ENCODE measurements around the gene PCDHGB1. TPM values are rescaled to one million over a fixed set of nuclear protein-coding genes. Genes with fewer than 3 reads are reported as not detected.

Gene PCDHGB1
- polyA plus RNA-seq (0.46 and 0.68 TPM in 2 replicates), polyA minus RNA-seq (3.7 and 4.1 TPM in 2 replicates)

GRCh38 chr5:141349917-141350619 is at the start of gene PCDHGB1:
TSS of gene PCDHGB1 (plus strand) at chr5:141350099. CDS start at chr5:141350261, 162 bp downstream.
- Histone ChIP-seq H3K36me3 (ENCODE audit: insufficient read depth, low read length) (no peaks in the 10 kb centered on the region), H3K27ac (ENCODE audit: low read length) (no peak within 1 kb of the TSS), H3K9me2 (ENCODE audit: insufficient read depth, low read length) (no peaks in the 10 kb centered on the region), H3K9me3 (ENCODE audit: low read length) (peaks cover 15% of the 10 kb centered on the region), H3K79me2 (replicated peaks; ENCODE audit: insufficient read depth, low read length) (no peaks in the 10 kb centered on the region), H3K9ac (ENCODE audit: low read length) (no peak within 1 kb of the TSS), H3K4me2 (ENCODE audit: low read length) (no peak within 1 kb of the TSS), H3F3A (ENCODE audit: insufficient read depth, low read length, poor library complexity, severe bottlenecking) (no peaks in the 10 kb centered on the region), H3K4me3 (ENCODE audit: low read length) (peak within 1 kb of the TSS; percentile 15), H2AFZ (ENCODE audit: low read depth, low read length) (no peak within 1 kb of the TSS), H4K20me1 (ENCODE audit: insufficient read depth) (no peaks in the 10 kb centered on the region), H3K27me3 (ENCODE audit: insufficient read depth, low read depth, low read length) (no peaks in the 10 kb centered on the region)
- TF ChIP-seq EP300 (conservative IDR thresholded peaks at IDR 0.05; ENCODE audit: poor library complexity, severe bottlenecking): no peak
- no peak for TF ChIP-seq POLR2AphosphoS5 (IDR thresholded peaks at IDR 0.05)
- no peak for TF ChIP-seq RAD21 (conservative IDR thresholded peaks at IDR 0.05)
- TF ChIP-seq EZH2 (IDR thresholded peaks at IDR 0.05; ENCODE audit: borderline replicate concordance, insufficient read depth, low read length, poor library complexity, severe bottlenecking): no peak

GRCh38 chr5:141303756-141304155 is 46.1 kb upstream of the PCDHGB1 start, which contains the start of gene SLC25A2:
TSS of gene SLC25A2 (minus strand) at chr5:141304049. CDS start at chr5:141303865, 184 bp downstream.
- peaks cover 21% of the 10 kb centered on the region for H3K9me3 ChIP-seq (ENCODE audit: low read length)
- TF ChIP-seq RAD21 (conservative IDR thresholded peaks at IDR 0.05) (no peak), CTCF (IDR thresholded peaks at IDR 0.05; ENCODE audit: poor library complexity, severe bottlenecking) (no peak), REST (IDR thresholded peaks at IDR 0.05; ENCODE audit: borderline replicate concordance) (no peak), POLR2AphosphoS5 (IDR thresholded peaks at IDR 0.05) (no peak), EP300 (conservative IDR thresholded peaks at IDR 0.05; ENCODE audit: poor library complexity, severe bottlenecking) (no peak), TAF1 (IDR thresholded peaks at IDR 0.05; ENCODE audit: low read depth) (no peak), MXI1 (conservative IDR thresholded peaks at IDR 0.05; ENCODE audit: poor library complexity, severe bottlenecking) (no peak), SMC3 (conservative IDR thresholded peaks at IDR 0.05; ENCODE audit: poor library complexity) (no peak), EZH2 (IDR thresholded peaks at IDR 0.05; ENCODE audit: borderline replicate concordance, insufficient read depth, low read length, poor library complexity, severe bottlenecking) (no peak)
- no peaks in the 10 kb centered on the region for H3K9me2 ChIP-seq (ENCODE audit: insufficient read depth, low read length)
- no peak within 1 kb of the TSS for H2AFZ ChIP-seq (ENCODE audit: low read depth, low read length)
- no peaks in the 10 kb centered on the region for H3K79me2 ChIP-seq (replicated peaks; ENCODE audit: insufficient read depth, low read length)
- H3F3A ChIP-seq (ENCODE audit: insufficient read depth, low read length, poor library complexity, severe bottlenecking): no peaks in the 10 kb centered on the region
- no peaks in the 10 kb centered on the region for H3K27me3 ChIP-seq (ENCODE audit: insufficient read depth, low read depth, low read length)
- H4K20me1 ChIP-seq (ENCODE audit: insufficient read depth): no peaks in the 10 kb centered on the region
- no peaks in the 10 kb centered on the region for H3K36me3 ChIP-seq (ENCODE audit: insufficient read depth, low read length)
- no peak within 1 kb of the TSS for H3K9ac ChIP-seq (ENCODE audit: low read length)
- H3K27ac ChIP-seq (ENCODE audit: low read length): no peak within 1 kb of the TSS
- no peak within 1 kb of the TSS for H3K4me2 ChIP-seq (ENCODE audit: low read length)
- H3K4me3 ChIP-seq (ENCODE audit: low read length): no peak within 1 kb of the TSS

All from neural cell (in vitro differentiated cells).